ENCODE measurements around the gene OR7A5. TPM values are rescaled to one million over a fixed set of nuclear protein-coding genes. Genes with fewer than 3 reads are reported as not detected.

OR7A5 gene
- total RNA-seq = not detected in 2 replicates

GRCh38 chr19:14835011-14835410 lies at the start of gene OR7A5, which contains the start of gene OR7C1:
Gene OR7A5 (minus strand): TSS chr19:14835185. CDS start chr19:14828241, 6,944 bp downstream.
Gene OR7C1 (minus strand): TSS chr19:14835185. CDS start chr19:14800136, 35,049 bp downstream.

GRCh38 chr19:14848822-14849221 lies 13.8 kb upstream of the OR7A5 start, which contains the start of gene OR7A10:
Gene OR7A10 (minus strand): TSS chr19:14848922. CDS start chr19:14841877, 7,045 bp downstream.

DNA sequence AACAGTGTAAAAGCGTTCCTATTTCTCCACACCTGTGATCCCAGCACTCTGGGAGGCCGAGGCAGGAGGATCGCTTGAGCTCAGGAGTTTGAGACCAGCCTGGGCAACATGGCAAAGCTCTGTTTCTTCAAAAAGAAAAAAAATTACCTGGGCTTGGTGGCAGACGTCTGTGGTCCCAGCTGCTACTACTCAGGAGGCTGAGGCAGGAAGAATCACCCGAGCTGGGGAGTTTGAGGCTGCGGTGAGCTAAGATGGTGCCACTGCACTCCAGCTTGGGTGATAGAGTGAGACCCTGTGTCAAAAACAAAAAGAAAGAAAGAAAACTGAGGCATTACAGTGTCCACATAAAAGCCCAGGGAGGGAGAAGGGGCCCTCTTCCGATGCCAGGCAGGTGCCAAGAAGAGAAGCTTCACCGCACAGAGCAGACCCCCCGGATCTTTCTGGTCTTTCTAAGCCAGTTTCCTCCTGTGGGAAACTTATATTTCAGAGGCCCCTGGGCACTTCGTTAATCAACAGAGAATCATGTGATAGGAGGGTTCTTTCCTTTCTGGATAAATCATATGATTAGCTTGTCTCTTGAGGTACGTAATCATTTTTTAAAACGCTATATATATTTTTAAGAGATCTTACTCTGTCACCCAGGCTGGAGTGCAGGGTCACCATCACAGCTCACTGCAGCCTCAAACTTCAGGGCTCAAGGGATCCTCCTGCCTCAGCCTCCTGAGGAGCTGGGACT lies 56.7 kb downstream of the OR7A5 start, which contains the start of gene ADGRE2:
Gene ADGRE2 (minus strand): TSS at position 451 of the 736 bp plus-strand sequence. CDS start 1,804 bp downstream, outside the sequence.

Other genes starting within 250 kb of the OR7A5 start
- gene ADGRE3, start 160.3 kb downstream of the OR7A5 start, total RNA-seq = not detected in 2 replicates
- 4.9 and 7.6 TPM in 2 replicates for gene ZNF333, start 145.1 kb downstream of the OR7A5 start, total RNA-seq
- 1.7 and 6.6 TPM in 2 replicates for gene ADGRE2, start 56.6 kb downstream of the OR7A5 start, total RNA-seq
- gene OR7C1, start within 50 bp of the OR7A5 start, total RNA-seq = not detected in 2 replicates
- not detected in 2 replicates for gene OR7A10, start 13.7 kb upstream of the OR7A5 start, total RNA-seq
- gene OR7A17, start 50.9 kb upstream of the OR7A5 start, total RNA-seq = not detected in 2 replicates
- gene OR7C2, start 106.3 kb upstream of the OR7A5 start, total RNA-seq = not detected in 2 replicates
- gene SLC1A6, start 144.7 kb upstream of the OR7A5 start, total RNA-seq = not detected in 2 replicates
- gene CASP14, start 214.3 kb upstream of the OR7A5 start, total RNA-seq = not detected in 2 replicates
- not detected in 2 replicates for gene OR1I1, start 247.0 kb upstream of the OR7A5 start, total RNA-seq

Data from myometrial cell (primary cell).